Tibial nerve (tissue), 4 donors: ENCODE measurements around the gene AKTIP. TPM values are rescaled to one million over a fixed set of nuclear protein-coding genes. Genes with fewer than 3 reads are reported as not detected.

Source experiments
- DNase-seq, 2 donors: peaks; one replicate each; pipeline ENCODE4 v3.0.0-alpha.2; 2019; ENCODE audit warnings: low spot score in 2 of 2
- H3K27ac ChIP-seq, 4 donors: fragments of 200-600 bp; sonication (generic) in 3 of 4; one replicate each; pipeline ENCODE4 v1.5.1; 2017 to 2019; ENCODE audit warnings: mild to moderate bottlenecking in 1 of 4
- H3K27me3 ChIP-seq, 2 donors: fragments of 200-600 bp; sonication (generic) in 1 of 2; one replicate each; pipeline versions ENCODE4 v1.5.1 to v1.6.0; 2017 to 2019
- H3K36me3 ChIP-seq, 3 donors: fragments of 200-600 bp; sonication (generic); one replicate each; pipeline ENCODE4 v1.5.1; 2018 to 2019
- H3K4me1 ChIP-seq, 4 donors: fragments of 200-600 bp; sonication (generic) in 3 of 4; one replicate each; pipeline ENCODE4 v1.5.1; 2017 to 2019
- H3K4me3 ChIP-seq, 4 donors: fragments of 200-600 bp; sonication (generic) in 3 of 4; one replicate each; pipeline ENCODE4 v1.5.1; 2017 to 2019; ENCODE audit warnings: mild to moderate bottlenecking in 1 of 4, moderate library complexity in 1 of 4
- H3K9me3 ChIP-seq, 4 donors: fragments of 200-600 bp; sonication (generic) in 3 of 4; one replicate each; pipeline ENCODE4 v1.5.1; 2017 to 2019
- EP300 ChIP-seq, 2 donors: sonication (generic); formaldehyde crosslinking; IDR thresholded peaks; one replicate each; pipeline ENCODE4 v1.6.1; 2017; ENCODE audit warnings: antibody characterized with exemption in 2 of 2, mild to moderate bottlenecking in 1 of 2
- POLR2A ChIP-seq, 2 donors: fragments of 450-650 bp; IDR thresholded peaks; one replicate each; pipeline ENCODE4 v1.6.1; 2017; ENCODE audit warnings: antibody characterized with exemption in 2 of 2, mild to moderate bottlenecking in 2 of 2, moderate library complexity in 2 of 2
- WGBS, 2 donors: methylation state at CpG; one replicate each; pipeline ENCODE4 v1.1.5; 2018; 5-methylcytosine and 5-hydroxymethylcytosine counted together
- total RNA-seq, 4 donors: library from RNA; depleted of rRNA; stranded (reverse); fragments of >200 nt; gene quantifications; one replicate each; pipeline ENCODE4 v1.1.0, GENCODE V29; 2016
- TF ChIP-seq, protein P1 (sequence below), 5 experiments: fragments of 200-600 bp in 3 of 5; fragments of 450-650 bp in 2 of 5; sonication (generic) in 3 of 5; IDR thresholded peaks; one replicate each; pipeline ENCODE4 v1.5.1; 2016 to 2019; ENCODE audit warnings: antibody characterized with exemption in 5 of 5, mild to moderate bottlenecking in 3 of 5, moderate library complexity in 2 of 5

Gene AKTIP
- total RNA-seq: 10 to 100 TPM; 33.3 to 48.5 (median 39.8) TPM

DNA sequence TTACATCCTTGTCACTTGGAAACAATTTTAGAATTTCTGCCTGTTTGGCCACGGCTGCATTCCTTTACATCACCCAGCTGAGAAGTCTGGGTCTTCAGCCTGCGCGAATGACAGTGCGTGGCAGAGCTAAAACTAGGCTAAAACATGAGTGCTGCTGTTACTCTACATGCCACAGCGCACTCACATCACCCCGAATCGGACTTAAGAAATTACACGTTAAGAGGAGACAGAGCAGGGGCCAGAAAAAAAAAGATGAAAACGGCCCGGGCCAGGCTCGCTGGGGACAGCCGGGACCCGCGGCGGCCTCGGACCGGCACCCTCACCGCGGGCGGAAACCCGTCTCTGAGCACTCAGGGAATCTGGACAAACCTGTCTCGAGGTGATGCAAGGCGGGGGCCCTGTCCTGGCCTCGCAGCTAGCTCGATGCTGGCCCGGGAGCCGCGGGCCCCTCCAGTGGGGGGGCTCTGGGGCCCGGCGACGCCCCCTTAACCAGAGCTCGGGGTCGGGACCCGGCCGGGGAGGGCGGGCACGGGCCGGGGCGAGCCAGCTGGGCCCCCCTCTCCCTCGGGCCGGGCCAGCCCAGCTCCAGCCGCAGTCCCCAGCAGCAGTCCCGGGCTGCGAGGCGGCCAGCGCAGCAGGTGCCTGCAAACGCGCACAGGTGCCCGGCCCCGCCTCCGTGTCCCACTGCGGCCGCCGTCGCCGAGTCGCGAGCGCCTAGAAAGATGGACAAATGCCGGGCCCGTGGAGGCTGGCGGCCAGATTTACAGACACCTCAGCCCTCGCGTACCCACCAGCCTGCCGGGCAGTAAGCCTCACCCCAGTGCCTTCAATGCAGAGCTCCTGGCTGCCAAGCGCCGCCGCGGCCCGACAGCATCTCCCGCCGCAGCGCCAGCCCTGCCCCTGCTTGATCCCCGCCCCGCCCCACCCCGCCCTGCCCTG, at the start of gene AKTIP:
TSS of gene AKTIP (minus strand) at position 879 of the 939 bp plus-strand sequence. CDS start 2,950 bp downstream, outside the sequence.
- 0 to 1% methylated on average over 8 to 38 of the region's 76 CpGs for WGBS, 2 donors
- Histone ChIP-seq H3K4me1 (peaks cover 0 to 30% (median 26%) of the 10 kb centered on the region in 4 donors), H3K27me3 (no peaks in the 10 kb centered on the region)

DNA sequence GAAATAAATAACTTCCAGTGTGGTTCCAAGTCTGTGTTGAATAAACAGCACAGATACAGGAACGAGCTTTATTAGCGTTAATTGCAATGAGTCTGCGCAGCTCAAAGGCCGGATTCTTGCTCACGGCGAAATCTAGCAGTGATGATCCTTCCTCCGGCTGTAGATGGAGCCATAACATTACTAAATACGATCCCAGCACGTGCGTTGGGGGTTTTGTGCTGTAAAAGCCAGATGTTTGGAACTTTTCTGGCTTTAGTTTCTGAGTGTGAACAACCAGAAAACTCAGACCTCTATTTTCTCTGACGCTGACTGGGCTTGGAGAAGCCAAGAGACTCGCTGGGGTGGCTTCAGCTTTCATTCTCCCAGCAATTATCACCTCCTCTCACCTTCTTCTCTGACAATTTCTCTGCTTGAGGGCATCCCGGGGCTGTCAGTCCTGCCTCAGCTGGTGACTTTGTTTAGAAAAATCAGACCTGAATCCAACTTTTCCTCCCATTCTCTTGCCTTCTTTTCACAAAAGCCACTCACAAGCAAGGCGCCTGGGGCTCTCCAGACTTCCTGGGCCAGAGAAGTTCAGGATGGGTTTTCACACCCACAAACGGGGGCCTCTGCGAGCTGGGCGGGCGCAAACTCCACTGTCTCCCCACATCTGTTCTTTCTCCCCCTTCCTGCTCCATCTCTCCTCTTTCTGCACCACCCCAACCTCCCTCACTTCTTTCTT, 47.1 kb upstream of the AKTIP start:
- Histone ChIP-seq H3K27me3 (peaks cover 0 to 15% of the 10 kb centered on the region in 2 donors), H3K4me1 (peaks cover 0 to 12% (median 0%) of the 10 kb centered on the region in 4 donors), H3K27ac (no peak overlapping the region), H3K4me3 (no peak overlapping the region), H3K36me3 (no peaks in the 10 kb centered on the region), H3K9me3 (no peaks in the 10 kb centered on the region)
- TF ChIP-seq POLR2A (IDR thresholded peaks at IDR 0.05): no peak
- TF ChIP-seq EP300 (IDR thresholded peaks at IDR 0.05): peak in 1 of 2 donors; percentile 27
- TF ChIP-seq, protein P1, sequence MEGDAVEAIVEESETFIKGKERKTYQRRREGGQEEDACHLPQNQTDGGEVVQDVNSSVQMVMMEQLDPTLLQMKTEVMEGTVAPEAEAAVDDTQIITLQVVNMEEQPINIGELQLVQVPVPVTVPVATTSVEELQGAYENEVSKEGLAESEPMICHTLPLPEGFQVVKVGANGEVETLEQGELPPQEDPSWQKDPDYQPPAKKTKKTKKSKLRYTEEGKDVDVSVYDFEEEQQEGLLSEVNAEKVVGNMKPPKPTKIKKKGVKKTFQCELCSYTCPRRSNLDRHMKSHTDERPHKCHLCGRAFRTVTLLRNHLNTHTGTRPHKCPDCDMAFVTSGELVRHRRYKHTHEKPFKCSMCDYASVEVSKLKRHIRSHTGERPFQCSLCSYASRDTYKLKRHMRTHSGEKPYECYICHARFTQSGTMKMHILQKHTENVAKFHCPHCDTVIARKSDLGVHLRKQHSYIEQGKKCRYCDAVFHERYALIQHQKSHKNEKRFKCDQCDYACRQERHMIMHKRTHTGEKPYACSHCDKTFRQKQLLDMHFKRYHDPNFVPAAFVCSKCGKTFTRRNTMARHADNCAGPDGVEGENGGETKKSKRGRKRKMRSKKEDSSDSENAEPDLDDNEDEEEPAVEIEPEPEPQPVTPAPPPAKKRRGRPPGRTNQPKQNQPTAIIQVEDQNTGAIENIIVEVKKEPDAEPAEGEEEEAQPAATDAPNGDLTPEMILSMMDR (IDR thresholded peaks at IDR 0.05): peak; percentile 52 to 65 (median 59)
- DNase-seq: peak in 1 of 2 donors; percentile 62
- 13 to 15% methylated on average over 18 of the region's 18 CpGs for WGBS, 2 donors

More for the DNA sequence above, at the start of gene AKTIP:
- no peaks in the 10 kb centered on the region for H3K9me3 ChIP-seq
- peak within 1 kb of the TSS; percentile 67 to 96 (median 84) for H3K4me3 ChIP-seq
- peak within 1 kb of the TSS; percentile 92 to 94 (median 94) for H3K27ac ChIP-seq
- no peak for TF ChIP-seq EP300 (IDR thresholded peaks at IDR 0.05)
- TF ChIP-seq, protein P1 (IDR thresholded peaks at IDR 0.05): no peak
- no peak for TF ChIP-seq POLR2A (IDR thresholded peaks at IDR 0.05)
- H3K36me3 ChIP-seq: peaks cover 0 to 16% (median 0%) of the 10 kb centered on the region in 3 donors
- no peak for DNase-seq

DNA sequence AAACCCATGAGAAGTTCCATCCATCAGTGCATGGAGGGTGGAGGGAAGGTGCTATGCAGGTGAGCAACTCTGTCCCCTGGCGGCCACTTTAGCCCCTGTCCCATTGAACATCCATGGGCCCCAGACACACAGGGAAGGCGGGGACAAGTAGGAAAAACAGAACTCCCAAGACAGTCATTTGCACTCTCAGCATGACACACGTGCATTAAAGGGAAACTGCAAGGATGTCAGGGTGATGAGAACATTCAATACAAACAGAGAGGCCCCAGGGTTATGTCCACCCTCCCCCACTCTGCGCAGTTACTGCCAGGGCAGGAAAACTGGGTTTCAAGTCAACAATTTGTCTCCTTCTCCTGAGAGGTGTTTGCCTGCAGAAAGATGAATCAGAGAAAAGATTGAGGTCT, 44.0 kb upstream of the AKTIP start:
- DNase-seq: no peak

DNA sequence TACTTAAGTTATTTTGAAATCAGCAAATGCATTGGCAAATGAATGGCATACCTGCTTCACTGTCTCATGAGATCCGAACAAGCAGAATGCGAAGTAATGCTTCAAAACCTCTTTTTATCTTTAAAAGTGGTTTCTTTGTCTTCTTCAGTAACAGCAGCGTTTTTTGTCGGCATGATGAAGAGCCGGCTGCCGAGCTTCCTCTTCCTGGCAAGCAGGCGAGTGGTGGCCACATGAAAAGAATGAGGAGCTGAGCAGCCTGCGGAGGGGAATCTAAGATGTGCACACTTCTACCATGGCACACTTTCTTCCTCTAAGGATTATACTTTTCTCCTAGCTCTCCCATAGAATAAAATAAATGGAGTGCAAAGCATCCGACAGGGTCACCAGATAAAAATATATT, 42.4 kb upstream of the AKTIP start:
- Histone ChIP-seq H3K9me3 (no peaks in the 10 kb centered on the region), H3K4me3 (no peak overlapping the region), H3K36me3 (no peaks in the 10 kb centered on the region), H3K4me1 (peaks cover 0 to 9% (median 0%) of the 10 kb centered on the region in 4 donors), H3K27ac (no peak overlapping the region), H3K27me3 (peaks cover 0 to 40% of the 10 kb centered on the region in 2 donors)
- TF ChIP-seq POLR2A (IDR thresholded peaks at IDR 0.05) (no peak), EP300 (IDR thresholded peaks at IDR 0.05) (no peak)
- TF ChIP-seq, protein P1 (IDR thresholded peaks at IDR 0.05): no peak
- DNase-seq: no peak
- WGBS, 2 donors: 39 to 40% methylated on average over 9 of the region's 9 CpGs

More for the DNA sequence above, 44.0 kb upstream of the AKTIP start:
- no peak for TF ChIP-seq POLR2A (IDR thresholded peaks at IDR 0.05)
- no peak for TF ChIP-seq EP300 (IDR thresholded peaks at IDR 0.05)
- TF ChIP-seq, protein P1 (IDR thresholded peaks at IDR 0.05): no peak
- WGBS, 2 donors: 37 to 51% methylated on average over 4 of the region's 4 CpGs
- no peak overlapping the region for H3K27ac ChIP-seq
- H3K4me1 ChIP-seq: peaks cover 0 to 12% (median 0%) of the 10 kb centered on the region in 4 donors
- no peaks in the 10 kb centered on the region for H3K9me3 ChIP-seq
- no peak overlapping the region for H3K4me3 ChIP-seq
- H3K36me3 ChIP-seq: no peaks in the 10 kb centered on the region
- peaks cover 0 to 32% of the 10 kb centered on the region in 2 donors for H3K27me3 ChIP-seq
